HepG2 (cell line): ENCODE measurements around the gene HAPLN2. TPM values are rescaled to one million over a fixed set of nuclear protein-coding genes. Genes with fewer than 3 reads are reported as not detected.
A peak's percentile ranks its signal among the peaks of the same experiment; 100 is the strongest.

Experiments
- ARID4A ChIP-seq: sonication (generic); formaldehyde crosslinking; IDR thresholded peaks from 2 replicates; pipeline ENCODE4 v1.5.0; 2020; ENCODE audit warnings: mild to moderate bottlenecking, missing genetic modification reagents, borderline replicate concordance
- CBX5 ChIP-seq: sonication (generic); formaldehyde crosslinking; IDR thresholded peaks from 2 replicates; pipeline ENCODE4 v1.4.0; 2020; ENCODE audit warnings: missing genetic modification reagents, borderline replicate concordance
- DPF2 ChIP-seq: sonication (generic); formaldehyde crosslinking; IDR thresholded peaks from 2 replicates; pipeline ENCODE4 v1.4.0; 2020; ENCODE audit warnings: mild to moderate bottlenecking, low read depth, missing genetic modification reagents, borderline replicate concordance
- FLYWCH1 ChIP-seq: sonication (generic); formaldehyde crosslinking; IDR thresholded peaks from 2 replicates; pipeline ENCODE4 v1.8.1; 2023; ENCODE audit warnings: mild to moderate bottlenecking, missing genetic modification reagents
- FOXA1 ChIP-seq, 2 experiments: fragments of 450-650 bp in 1 of 2; sonication (generic) in 1 of 2; formaldehyde crosslinking in 1 of 2; IDR thresholded peaks; 2 replicates each; pipeline versions ENCODE4 v1.4.0 to v1.6.1; 2016 to 2020; ENCODE audit warnings: missing genetic modification reagents in 1 of 2
- KLF12 ChIP-seq: sonication (generic); formaldehyde crosslinking; IDR thresholded peaks from 2 replicates; pipeline ENCODE4 v1.4.0; 2020; ENCODE audit warnings: missing genetic modification reagents, borderline replicate concordance
- MYNN ChIP-seq: sonication (generic); formaldehyde crosslinking; IDR thresholded peaks from 2 replicates; pipeline ENCODE4 v1.4.0; 2020; ENCODE audit warnings: mild to moderate bottlenecking, low read depth, missing genetic modification reagents
- NFYC ChIP-seq: IDR thresholded peaks from 2 replicates; pipeline ENCODE4 v1.6.1; 2016; ENCODE audit warnings: missing genetic modification reagents, missing compliant biosample characterization
- NR0B2 ChIP-seq: sonication (generic); formaldehyde crosslinking; IDR thresholded peaks from 2 replicates; pipeline ENCODE4 v1.4.0; 2020; ENCODE audit warnings: mild to moderate bottlenecking, missing genetic modification reagents
- RNF2 ChIP-seq: fragments of 450-650 bp; conservative IDR thresholded peaks from 2 replicates; pipeline ENCODE4 v1.6.1; 2016; ENCODE audit warnings: low read depth
- SAP130 ChIP-seq: IDR thresholded peaks from 2 replicates; pipeline ENCODE4 v1.6.1; 2016; ENCODE audit warnings: low read depth
- SMAD1 ChIP-seq: sonication (generic); formaldehyde crosslinking; IDR thresholded peaks from 2 replicates; pipeline ENCODE4 v1.4.0; 2020; ENCODE audit warnings: missing genetic modification reagents, low read depth, mild to moderate bottlenecking, borderline replicate concordance
- SP140L ChIP-seq: sonication (generic); formaldehyde crosslinking; IDR thresholded peaks from 2 replicates; pipeline ENCODE4 v1.4.0; 2020; ENCODE audit warnings: missing genetic modification reagents, borderline replicate concordance
- STAT5B ChIP-seq: sonication (generic); formaldehyde crosslinking; IDR thresholded peaks from 2 replicates; pipeline ENCODE4 v1.4.0; 2020; ENCODE audit warnings: missing genetic modification reagents
- TFDP2 ChIP-seq: sonication (generic); formaldehyde crosslinking; IDR thresholded peaks from 2 replicates; pipeline ENCODE4 v1.4.0; 2020; ENCODE audit warnings: missing genetic modification reagents
- ZBTB44 ChIP-seq: sonication (generic); formaldehyde crosslinking; IDR thresholded peaks from 2 replicates; pipeline ENCODE4 v1.4.0; 2020; ENCODE audit warnings: missing genetic modification reagents
- ZFX ChIP-seq: sonication (generic); formaldehyde crosslinking; IDR thresholded peaks from 2 replicates; pipeline ENCODE4 v1.4.0; 2020; ENCODE audit warnings: mild to moderate bottlenecking, low read depth, missing genetic modification reagents, moderate library complexity
- ZFYVE20 ChIP-seq: sonication (generic); formaldehyde crosslinking; IDR thresholded peaks from 2 replicates; pipeline ENCODE4 v1.8.0; 2023; ENCODE audit warnings: low read depth, mild to moderate bottlenecking, moderate library complexity, missing genetic modification reagents, borderline replicate concordance
- ZNF138 ChIP-seq: sonication (generic); formaldehyde crosslinking; IDR thresholded peaks from 2 replicates; pipeline ENCODE4 v1.5.0; 2020; ENCODE audit warnings: mild to moderate bottlenecking, low read depth, missing genetic modification reagents
- ZNF550 ChIP-seq: sonication (generic); formaldehyde crosslinking; IDR thresholded peaks from 2 replicates; pipeline ENCODE4 v1.4.0; 2020; ENCODE audit warnings: mild to moderate bottlenecking, missing genetic modification reagents, borderline replicate concordance
- ZNF580 ChIP-seq: IDR thresholded peaks from 2 replicates; pipeline ENCODE4 v1.6.1; 2016; ENCODE audit warnings: low read depth, borderline replicate concordance
- polyA plus RNA-seq, 8 experiments: library from polyadenylated mRNA; depleted of rRNA in 3 of 8; stranded (reverse) in 7 of 8; unstranded in 1 of 8; fragments of >200 nt; fragmentation: Illumina TruSeq in 4 of 8; extraction: Trizol in 4 of 8; gene quantifications; 2 replicates each; pipeline versions ENCODE4 v1.2.1 to v1.2.3, GENCODE V29; 2011 to 2016; ENCODE audit warnings: low read depth in 4 of 8, missing spikeins in 1 of 8, mixed read lengths in 1 of 8; ENCODE audit not compliant: insufficient read depth in 1 of 8
- total RNA-seq, 5 experiments: library from RNA; depleted of rRNA; stranded (reverse); fragments of >200 nt; fragmentation: Illumina TruSeq; extraction: Trizol; gene quantifications; 2 replicates each; pipeline ENCODE4 v1.2.3, GENCODE V29; 2016; ENCODE audit warnings: low read depth in 1 of 5

The HAPLN2 gene
- total and polyA plus RNA-seq, 2 of the 13 experiments (the other 11 are each of a cell fraction or from before 2014, with no cell fraction given), result not detected

GRCh38 chr1:156601122-156601830 is 17.9 kb upstream of the HAPLN2 start, which contains the start of gene GPATCH4 (continued):
- peak; percentile 97 for TF ChIP-seq ARID4A (CRISPR knock-in tag)
- no peak for TF ChIP-seq ZFYVE20 (CRISPR knock-in tag)
- TF ChIP-seq NFYC (CRISPR knock-in tag), result no peak; the same call in 1 of the 2 replicates
- peak; percentile 82; the same call in 1 of the 2 replicates for TF ChIP-seq TFDP2 (CRISPR knock-in tag)
- TF ChIP-seq NR0B2 (CRISPR knock-in tag), result peak; percentile 98; the same call in 1 of the 2 replicates
- TF ChIP-seq STAT5B (CRISPR knock-in tag), result no peak; the same call in 1 of the 2 replicates
- TF ChIP-seq CBX5 (CRISPR knock-in tag), result peak; percentile 48; the same call in 1 of the 2 replicates
- 0 out of 2 replicates have a peak, but pooled peaks have one; percentile 39 for TF ChIP-seq ZNF138 (CRISPR knock-in tag)
- TF ChIP-seq KLF12, result no peak
- no peak for TF ChIP-seq ZNF550 (CRISPR knock-in tag)
- no peak for TF ChIP-seq DPF2 (CRISPR knock-in tag)
- peak; percentile 70 for TF ChIP-seq RNF2
- TF ChIP-seq MYNN, result peak; percentile 26; the same call in 1 of the 2 replicates
- TF ChIP-seq ZBTB44 (CRISPR knock-in tag), result no peak
- TF ChIP-seq SAP130, result peak; percentile 99
- TF ChIP-seq SP140L (CRISPR knock-in tag), result 0 out of 2 replicates have a peak, but pooled peaks have one; percentile 80
- peak; percentile 65 for TF ChIP-seq ZFX (CRISPR knock-in tag)
- no peak for TF ChIP-seq FOXA1 (IDR thresholded peaks at IDR 0.05)
- no peak for TF ChIP-seq FOXA1 (CRISPR knock-in tag; IDR thresholded peaks at IDR 0.05)
- no peak for TF ChIP-seq FLYWCH1
- no peak; the same call in 1 of the 2 replicates for TF ChIP-seq SMAD1 (CRISPR knock-in tag)
- TF ChIP-seq ZNF580 (CRISPR knock-in tag), result 0 out of 2 replicates have a peak, but pooled peaks have one; percentile 37
